Measurements from ENCODE around the gene VANGL1.

Gene VANGL1

DNA sequence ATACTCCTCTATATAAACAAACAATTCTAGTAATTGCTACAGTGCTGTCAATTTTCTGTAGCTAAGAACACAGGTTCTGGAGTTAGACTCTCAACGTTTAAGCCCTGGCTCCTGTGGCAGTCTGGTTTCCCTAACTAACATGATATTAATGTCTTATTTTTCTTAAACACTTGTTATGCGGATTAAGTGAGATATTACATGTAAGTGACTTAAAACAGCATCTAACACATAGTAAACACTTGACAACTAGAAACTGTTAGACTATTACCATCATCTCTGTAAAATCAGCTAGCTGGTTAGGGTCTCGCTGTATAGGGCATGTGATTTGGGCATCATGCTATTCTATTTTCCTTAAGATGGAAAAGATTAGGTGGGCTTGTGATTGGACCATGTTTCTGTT is 2.3 kb downstream of the VANGL1 start:
- no peak for DNase-seq

DNA sequence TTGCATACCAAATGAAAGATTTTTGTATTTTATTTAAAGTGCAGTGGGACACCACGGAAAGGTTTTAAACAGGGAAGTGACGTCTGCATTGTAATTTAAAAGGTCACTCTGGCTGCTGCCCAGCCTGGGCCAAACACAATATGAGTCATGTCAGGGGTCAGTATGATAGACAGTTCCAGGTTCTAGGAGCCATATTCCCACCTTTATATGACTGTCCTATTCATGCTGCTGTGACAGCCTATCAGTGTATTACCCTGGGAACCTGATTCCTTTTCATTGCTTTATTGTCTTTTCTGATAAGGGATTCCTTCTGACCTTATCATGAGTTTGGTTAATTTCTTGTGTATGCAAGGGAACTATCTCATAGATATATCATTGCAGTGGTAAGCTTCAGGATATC is 5.3 kb downstream of the VANGL1 start:
- no peak for DNase-seq

DNA sequence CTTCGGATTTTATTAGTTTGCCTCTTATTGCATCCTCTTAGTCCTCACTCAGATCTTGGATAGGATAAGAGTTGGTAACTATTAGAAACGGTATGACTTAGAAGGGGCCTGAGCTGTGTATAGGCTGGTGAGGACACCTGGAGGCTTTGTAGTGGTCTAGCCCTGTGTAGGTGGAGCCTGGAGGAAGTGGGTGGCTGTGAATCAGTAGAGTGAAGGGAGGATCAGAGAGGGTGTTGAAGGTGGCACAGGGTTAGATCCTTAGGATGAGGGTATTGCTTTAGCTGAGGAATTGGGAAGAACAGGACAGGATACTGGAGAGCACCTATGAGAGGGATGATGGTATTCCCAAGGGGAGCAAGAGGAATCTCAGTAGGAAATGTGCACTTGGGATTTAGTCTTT is 5.7 kb downstream of the VANGL1 start:
- DNase-seq, result peak in 1 of 2 donors; percentile 19

DNA sequence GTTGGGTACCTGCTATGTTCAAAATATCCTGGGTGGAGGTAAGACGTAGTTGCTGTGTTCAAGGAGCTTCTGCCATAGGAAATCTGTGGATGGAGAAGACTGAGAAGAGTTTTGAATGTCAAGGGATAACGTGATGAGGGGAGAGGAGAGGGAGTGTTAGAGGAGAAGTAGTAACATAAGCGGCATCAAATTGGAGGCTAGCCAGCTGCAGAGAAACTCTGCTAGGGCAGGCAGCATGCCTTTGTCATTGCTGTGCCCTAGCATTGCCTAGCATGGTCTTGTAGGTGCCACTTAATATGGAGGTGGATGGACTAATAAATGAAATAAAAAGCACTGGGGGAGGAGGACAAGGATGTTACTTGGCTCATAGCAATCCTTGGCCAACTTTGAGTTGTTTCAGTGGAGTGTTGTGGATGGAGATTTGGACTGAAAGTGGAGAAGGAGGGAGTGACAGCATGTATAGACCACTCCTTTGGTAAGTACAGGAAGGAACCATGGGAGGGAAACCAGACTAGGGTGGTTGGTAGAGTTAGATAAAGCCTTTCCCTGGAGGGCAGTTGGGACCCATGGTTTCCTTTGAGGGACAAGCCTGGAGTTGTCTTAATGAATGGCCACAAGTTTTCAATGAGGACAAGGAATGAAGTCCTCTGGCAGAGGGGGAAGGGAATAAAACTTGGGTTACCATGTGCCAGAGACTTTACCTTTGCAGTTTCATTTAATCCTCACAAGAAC is 6.3 kb downstream of the VANGL1 start:
- DNase-seq, result no peak

DNA sequence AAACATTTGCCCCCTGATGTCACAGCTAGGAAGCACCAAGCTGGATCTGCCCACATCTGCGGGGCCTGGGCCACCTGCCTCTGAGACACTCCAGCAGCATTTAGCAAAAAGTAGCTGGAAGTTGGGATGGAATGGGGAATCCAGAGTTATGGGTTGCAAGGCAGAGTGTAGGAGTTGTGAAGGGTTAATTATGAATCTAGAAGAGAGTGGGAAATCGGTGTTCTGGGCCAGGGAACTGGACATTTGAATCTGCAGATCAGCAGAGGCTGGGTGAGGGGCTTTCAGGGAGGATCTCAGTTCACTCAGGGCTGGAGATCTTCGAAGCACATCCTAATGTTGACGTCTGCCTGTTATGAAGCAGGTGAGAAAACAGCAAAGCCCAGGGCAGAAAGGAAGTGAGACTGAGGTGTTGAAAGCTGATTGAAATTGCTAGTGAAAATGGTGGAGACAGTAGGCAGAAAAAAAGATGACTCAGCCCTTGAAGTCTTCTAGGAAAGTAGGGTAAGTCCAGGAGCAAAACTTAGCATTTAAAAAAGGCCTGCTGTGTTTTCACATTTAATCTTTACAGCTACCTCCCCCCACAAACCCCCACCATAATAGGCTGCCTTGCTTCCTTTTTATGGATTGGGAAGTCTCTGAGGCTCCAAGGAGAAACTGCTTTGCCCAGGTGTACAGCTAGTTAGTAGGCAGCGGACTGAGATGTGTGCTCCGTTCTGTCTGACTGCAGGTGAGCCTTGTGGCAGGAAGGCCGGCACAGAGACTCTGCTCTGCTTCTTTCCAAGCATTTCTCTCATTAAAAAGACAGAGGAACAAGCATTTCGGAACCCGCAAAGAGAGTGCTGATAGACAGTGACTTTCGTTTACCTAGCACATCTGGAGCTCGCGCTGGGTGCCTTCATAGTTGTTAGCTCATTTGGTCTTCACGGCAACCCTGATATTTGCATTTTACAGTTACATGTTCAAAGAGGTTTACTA is 7.2 kb downstream of the VANGL1 start:
- DNase-seq, result peak in 1 of 2 donors; percentile 15

DNA sequence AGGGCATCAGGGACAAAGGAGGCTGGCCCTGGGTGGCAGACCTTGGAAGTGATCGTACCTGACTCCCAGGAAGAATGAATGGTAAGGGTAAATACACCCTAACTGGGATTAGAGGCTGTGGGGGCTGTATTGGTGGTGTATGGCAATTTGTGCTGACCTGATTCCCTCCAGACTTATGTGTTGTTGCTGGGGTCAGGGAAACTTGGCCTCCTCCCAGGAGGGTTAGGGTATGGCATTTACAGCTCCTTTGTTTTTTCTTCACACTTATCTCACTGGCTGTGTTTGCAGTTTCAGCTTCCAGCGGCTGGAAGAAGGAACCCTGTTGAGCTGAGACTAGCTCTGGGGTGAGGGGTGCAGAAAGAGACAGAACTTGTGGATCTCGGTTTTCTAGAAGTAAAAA is 8.2 kb downstream of the VANGL1 start:
- no peak for DNase-seq

DNA sequence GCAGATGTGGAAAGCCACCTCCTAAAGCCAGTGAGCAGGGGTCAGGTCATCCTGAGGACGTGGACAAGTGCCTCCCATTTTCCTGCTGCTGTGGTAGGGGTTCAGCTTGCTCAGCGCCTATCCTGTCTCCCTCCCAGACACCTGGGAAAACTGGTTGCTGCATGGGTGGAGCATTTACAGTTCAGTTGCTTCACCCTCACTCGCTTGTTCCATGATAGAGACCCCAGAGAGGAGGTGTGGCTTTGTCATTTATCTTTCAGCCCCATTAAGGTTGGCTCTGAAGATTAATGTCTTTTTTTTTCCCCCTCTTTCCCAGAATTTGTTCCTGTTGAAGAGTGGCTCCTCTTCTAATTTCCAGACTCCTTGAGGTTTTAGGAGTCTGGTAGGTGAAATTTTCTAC is 9.2 kb downstream of the VANGL1 start:
- DNase-seq, result no peak

DNA sequence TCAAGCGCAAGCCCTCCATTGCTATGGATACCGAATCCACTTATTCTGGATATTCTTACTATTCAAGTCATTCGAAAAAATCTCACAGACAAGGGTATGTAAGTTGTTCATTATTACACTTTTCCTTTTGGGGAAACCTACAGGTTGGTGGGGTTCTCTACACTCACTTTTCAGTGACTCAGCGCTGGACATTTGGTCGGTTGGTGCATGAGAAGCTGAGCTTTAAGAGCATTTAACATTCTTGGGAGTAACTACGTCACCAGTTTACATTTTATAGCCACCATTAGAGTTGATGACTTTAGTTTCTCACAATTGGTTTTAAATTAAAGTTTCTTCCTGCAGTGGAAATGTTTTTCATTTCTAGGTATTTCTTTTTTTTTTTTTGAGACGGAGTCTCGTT is 9.6 kb downstream of the VANGL1 start:
- no peak for DNase-seq

DNA sequence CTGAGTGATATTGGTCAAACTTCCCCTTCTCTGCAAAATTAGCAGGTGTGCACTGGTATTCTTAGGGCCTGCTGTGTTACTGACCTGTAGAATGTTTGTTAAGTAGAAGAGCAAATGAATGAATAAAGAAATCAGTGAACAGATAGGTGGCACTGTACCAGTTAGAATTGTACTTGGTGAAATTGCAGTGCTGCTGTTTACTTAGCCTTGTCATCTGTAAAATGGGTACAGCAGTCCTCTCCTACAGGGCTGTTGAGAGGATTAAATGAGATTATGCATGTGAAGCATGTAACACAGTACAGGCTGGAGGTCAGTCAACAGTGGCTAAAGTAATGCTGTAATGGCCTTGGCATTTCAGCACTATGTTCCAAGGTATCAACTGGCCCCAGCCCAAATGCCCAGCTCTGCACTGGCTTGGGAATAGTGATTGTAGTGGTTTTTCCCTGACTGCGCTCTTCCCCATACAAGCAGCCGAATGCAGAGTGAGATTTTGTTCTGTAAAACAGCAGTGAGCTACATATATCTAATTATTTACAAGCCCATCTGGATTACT is 10.5 kb downstream of the VANGL1 start:
- no peak for DNase-seq

DNA sequence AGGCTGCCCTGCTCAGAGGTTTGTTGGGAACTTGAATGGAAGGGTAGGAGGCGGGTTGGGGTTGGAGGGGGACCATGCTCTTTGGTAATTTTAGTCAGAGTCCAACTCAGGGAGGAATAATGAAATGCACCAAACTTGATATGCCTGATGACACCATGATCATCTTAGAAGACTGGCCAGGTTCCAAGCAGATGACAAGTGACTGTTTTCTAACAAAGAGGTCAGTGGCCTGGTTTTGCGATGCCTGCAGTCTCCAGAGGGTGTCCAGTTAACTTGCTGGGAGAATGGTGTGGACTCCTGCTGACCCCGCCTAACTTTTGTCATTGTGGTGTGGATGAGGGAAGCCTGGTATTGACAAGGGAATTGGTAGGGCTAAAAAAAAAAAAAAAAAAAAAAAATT is 12.4 kb downstream of the VANGL1 start:
- DNase-seq, result no peak

DNA sequence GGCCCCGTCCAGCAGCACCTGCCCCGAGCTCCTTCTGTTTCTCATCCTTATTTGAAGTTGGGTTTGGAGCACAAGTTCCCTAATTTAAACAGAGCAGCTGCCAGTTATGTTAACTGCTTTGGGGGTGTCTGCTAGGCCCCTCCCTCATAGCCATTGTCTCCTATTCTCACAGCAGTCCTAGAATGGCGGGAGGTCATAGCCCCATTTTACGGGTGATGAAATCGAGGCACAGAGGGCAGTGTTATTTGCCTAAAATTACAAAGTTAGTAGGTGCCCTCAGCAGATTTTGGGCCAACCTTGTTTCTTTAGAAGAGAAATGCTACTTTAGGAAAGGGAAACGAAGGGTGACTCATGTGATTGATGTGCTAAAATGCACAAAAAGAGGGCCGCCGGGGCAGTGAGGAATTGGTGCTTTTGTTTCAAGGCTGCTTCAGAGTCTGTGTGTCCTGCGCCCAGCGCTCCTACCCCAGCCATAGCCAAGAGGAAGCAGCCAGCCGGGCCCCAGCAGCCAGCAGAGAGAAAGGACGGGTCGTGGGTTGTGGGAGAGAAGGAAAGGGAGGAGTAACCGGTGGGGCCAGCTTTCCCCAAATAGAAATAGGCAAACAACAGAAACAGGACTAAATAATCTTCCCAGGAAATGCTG is 13.0 kb downstream of the VANGL1 start:
- no peak for DNase-seq

DNA sequence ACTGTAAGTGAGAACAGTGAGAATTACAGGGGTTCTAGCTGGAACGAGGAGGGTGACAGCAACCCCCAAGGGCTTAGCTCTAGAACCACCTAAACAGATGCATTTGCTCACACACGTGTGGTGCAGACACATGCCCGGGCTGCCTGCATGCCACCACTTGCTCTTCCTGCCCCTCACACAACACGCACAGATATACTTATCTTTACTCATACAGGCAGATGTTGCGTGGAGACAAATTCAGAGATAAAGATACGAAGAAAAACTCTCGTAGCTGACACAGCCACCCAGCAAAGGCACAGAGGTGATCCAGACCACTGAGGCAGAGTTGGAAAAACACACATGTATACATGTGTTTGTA is 13.5 kb downstream of the VANGL1 start:
- DNase-seq, result no peak

DNA sequence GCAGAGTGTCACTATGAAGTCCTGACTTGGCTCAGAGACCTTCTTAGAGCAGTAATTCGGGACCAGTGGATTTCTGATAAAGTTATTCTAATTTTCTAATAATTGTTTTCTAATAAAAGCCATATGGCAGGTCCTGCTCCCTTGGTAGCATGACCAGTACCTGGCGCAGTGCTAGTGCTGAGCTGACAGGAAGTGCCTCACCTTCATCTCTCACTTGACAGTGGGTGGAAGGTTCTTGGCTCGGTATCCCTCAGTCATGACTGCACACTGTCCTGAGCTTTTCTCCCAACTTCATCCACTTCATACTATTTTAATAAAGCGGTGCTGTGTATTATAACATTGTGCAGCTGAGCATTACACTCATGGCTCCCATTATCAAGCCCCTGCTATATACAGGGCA is 14.1 kb downstream of the VANGL1 start:
- DNase-seq, result no peak

DNA sequence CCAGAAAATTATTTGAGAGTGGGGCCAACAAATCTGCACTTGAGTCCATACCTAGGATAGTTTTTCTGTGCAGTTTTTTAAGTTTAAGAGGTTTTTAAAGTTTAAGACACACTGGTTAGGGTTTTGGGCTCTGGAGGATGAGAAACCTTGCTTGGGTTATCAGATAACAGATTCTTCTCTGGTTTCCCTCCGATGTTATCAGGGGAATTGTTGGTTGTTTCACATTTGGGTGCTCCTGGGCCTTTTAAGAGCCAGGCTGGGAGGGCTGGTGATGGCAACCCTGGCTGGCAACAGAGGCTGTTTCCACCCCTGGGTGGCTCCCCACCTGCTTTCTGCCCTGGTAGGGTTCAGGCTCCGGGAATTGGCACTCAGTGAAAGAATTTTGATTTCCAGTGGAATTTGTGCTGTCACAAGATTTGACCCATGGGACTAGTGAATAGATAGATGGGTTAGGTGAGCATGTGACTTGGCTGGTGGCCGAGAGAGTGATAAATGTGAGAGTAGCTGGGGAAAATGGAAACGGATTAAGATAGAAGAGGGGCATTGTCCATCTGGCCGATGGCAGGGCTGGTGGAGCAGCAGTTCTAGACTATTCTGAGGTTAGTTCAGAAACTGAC is 14.8 kb downstream of the VANGL1 start:
- no peak for DNase-seq

DNA sequence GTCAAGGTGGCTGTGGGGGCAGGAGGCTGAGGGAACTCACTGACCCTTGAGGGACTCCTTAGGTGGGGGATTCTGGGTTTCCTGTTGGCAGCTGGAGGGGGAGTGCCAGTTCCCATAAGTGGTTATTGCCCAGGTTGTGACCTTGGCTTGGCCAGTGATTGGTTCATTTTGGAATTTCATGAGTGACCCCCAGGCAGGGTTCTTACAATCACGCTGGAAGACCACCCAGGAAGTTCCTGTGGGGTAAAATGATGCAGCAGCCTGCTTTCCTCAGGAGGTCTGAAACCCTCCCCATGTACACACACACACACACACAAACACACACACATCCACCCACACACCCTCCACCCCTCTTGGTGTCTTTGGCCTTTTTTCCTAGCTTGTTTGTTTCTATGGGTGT is 16.9 kb downstream of the VANGL1 start:
- DNase-seq, result no peak

DNA sequence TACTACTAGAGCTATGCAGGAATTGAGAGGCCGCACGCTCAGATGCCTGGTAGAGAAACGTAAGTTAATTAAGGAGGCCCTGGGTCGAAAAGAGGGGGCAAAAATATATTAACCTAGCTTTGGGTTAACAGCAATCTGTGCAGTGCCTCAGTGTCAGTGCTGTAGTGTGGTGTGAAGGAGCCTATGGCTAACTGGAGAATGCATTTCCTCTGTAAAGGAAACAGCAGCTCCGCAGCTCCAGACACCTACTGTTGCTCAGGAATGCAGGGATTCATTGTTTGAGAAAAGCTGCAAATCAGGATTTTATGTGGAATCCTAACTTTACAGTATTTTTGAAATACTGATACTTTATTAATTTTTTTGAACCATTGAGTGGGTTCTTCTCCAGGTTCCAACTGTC is 18.4 kb downstream of the VANGL1 start:
- DNase-seq, result no peak

DNA sequence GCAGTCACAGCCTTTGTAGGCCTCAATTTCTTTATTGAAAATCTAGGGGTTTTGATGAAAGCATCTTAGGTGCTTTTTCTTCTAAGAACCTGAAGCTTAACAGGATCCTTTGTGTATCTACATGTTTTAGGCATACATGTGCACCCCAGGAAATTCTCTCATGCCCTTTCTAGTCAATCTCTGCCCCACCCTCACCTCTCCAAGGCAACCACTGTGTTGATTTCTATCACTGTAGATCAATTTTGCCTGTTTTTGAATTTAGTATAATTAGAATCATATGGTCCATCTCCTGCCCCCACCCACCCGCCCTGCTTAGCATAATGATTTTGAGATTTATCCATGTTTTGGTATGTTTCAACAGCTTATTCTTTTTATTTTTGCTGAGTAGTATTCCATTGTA is 19.4 kb downstream of the VANGL1 start:
- DNase-seq, result no peak

DNA sequence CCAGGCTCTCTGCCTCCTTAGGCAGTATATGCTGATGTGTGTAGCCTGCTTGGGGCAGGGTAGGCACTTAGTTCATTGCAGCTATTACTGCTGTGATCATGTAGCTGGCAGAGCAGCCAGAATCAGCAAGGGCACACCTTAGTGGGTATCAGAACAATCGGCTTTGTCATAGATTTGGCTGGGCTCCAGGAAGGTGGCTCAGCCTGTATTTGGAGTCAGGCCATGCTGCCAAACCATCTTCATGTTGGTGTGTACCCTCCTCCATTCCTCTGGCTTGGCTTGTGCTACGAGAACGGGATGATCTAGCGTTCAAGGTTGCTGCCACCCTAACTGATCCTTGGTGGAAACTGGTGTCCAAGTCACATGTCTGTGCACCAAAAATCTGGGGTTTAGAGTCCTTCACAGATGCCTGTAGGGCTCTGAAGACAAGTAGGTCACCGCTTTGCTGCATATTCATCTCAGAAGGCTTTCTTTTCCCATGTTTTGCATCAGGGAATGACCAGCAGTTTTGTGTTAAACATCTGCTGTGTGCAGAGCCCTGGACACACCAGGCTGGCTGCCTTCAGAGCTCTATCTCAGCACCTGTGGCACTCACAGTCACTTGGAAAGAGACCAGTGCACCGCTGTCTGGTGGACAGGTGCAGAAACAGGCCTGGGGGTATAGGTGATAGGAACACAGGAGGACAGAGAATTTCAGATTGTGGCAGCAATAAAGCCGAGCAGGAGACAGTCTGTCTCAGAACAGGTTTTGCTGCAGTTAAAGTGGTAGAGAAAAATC is 23.7 kb downstream of the VANGL1 start:
- no peak for DNase-seq

DNA sequence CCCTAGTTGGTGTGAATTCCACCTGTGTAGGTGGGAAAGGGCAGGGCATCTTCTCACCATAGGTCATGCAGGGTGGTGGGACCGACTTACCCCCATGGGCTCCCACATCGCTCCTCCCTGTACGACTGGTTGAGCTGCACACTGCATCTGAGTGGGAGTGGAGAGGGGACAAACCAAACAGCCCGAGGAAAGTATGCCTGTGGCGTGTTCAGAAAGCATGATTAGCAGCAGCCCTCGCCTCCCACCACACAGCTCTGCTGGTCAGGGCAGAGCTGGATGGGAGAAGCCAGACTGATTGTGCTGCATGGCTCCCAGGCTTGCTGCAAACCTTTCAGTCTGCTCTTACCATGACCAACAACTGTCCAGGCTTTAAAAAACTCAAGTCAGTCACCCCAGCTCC is 24.4 kb downstream of the VANGL1 start:
- DNase-seq, result no peak

DNA sequence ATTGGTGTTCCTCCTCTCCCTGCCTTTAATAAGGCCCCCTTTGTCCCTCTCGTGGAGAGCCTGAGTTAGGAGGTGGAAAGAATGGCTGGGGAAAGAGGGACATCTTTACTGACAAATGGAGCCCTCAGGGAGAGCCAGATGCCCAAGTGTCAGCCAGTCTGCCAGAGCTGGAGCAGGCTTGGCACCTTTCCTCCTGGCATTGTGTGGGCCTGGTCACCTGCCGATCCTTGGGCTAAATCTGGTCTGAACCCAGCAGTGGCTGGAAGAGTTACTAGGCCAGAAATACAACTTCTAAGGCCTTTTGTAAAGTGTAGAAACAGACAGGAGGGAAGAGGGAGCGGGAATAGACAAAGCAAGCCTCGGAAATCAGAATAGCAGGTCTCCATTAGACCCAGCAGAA is 24.9 kb downstream of the VANGL1 start:
- DNase-seq, result no peak

DNA sequence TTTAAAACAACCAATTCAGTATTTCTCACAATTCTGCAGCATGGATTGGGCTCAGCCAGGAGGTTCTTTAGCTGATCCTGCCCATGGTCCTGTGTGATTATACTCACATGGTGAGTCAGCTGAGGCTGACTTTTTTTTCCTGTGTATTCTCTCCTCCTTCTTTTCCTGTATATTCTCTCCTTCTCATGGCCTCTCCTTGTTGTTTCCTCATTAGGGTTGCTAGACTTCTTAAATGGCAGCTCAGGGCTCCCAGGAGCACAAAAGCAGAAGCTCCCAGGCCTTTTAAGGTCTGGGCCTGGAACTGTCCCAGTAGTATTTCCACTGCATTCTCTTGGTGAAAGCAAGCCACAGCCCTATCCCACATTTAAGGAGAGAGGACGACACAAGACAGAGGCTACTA is 26.8 kb downstream of the VANGL1 start:
- no peak for DNase-seq

DNA sequence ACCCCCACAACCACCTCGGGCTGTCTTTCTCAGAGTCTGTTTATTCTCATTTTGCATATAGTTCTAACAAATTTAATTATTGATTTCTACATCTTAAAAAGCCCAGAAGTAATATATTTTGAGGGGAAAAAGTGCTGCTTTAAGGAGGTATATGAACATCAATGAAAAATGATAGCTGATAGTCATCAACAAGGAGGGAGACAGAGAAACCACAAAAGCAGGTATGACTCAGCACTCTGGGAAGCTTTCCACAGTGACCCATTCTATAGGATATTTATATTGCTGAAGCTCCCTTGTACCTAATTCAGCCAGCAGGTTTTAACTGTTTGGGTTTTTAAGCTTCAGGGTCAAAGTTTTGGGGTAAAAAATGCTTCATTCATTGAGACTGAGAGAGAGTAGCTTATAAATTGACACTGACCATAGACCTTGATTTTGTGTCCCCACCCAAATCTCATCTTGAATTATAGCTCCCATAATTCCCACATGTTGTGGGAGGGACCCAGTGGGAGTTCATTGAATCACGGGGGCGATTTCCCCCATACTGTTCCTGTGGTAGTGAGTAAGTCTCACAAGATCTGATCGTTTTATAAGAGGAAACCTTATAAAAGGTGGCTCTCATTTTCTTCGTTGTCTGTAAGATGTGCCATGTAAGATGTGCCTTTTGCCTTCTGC is 27.4 kb downstream of the VANGL1 start:
- no peak for DNase-seq

Measured in CD4-positive, alpha-beta T cell treated with Interferon alpha-2 for 1 hour (primary cell).